ENCODE data around the gene AP4S1. TPM values are rescaled to one million over a fixed set of nuclear protein-coding genes. Genes with fewer than 3 reads are reported as not detected.

Gene AP4S1
- total and polyA plus RNA-seq, 2 of the 8 experiments (the other 6 are each of a cell fraction or from before 2014, with no cell fraction given): 2.8 to 9.9 TPM

- TF ChIP-seq CBX8 (IDR thresholded peaks at IDR 0.05; ENCODE audit: borderline replicate concordance, low read depth, low read length) (no peak), RAD21 (IDR thresholded peaks at IDR 0.05 in 1 of 2, conservative IDR thresholded peaks at IDR 0.05 in 1 of 2; ENCODE audit: low read depth in 2 of 2, low read length in 2 of 2) (no peak), SIRT6 (IDR thresholded peaks at IDR 0.05; ENCODE audit: low read length) (no peak), KDM5A (IDR thresholded peaks at IDR 0.05; ENCODE audit: low read length) (no peak)
- TF ChIP-seq, protein P1, sequence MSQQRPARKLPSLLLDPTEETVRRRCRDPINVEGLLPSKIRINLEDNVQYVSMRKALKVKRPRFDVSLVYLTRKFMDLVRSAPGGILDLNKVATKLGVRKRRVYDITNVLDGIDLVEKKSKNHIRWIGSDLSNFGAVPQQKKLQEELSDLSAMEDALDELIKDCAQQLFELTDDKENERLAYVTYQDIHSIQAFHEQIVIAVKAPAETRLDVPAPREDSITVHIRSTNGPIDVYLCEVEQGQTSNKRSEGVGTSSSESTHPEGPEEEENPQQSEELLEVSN (IDR thresholded peaks at IDR 0.05): no peak
These were observed 20.1 kb downstream of the AP4S1 start (continued) for GRCh38 chr14:31045501-31046080.
